Effector CD8-positive, alpha-beta T cell (primary cell): Measurements from ENCODE around the gene PARP11.

Experiments
- DNase-seq: peaks from one replicate; lab custom pipeline; 2025; lab: John Stamatoyannopoulos, UW

PARP11 gene

GRCh38 chr12:3770891-3771290, 102.3 kb downstream of the PARP11 start:
- no peak for DNase-seq

GRCh38 chr12:3768911-3769447, 104.2 kb downstream of the PARP11 start:
- DNase-seq, result no peak

- DNase-seq, result no peak
Observed at GRCh38 chr12:3761116-3761735, 112.0 kb downstream of the PARP11 start.

- DNase-seq, result no peak
Observed at GRCh38 chr12:3759878-3760277, 113.3 kb downstream of the PARP11 start.
